HG02885 (cell line): ENCODE measurements around the gene GRK6.

Source experiments
- ATAC-seq: cut with Tn5 transposase; IDR thresholded peaks from one replicate; pipeline ENCODE4 v1.9.1; 2021; ENCODE audit warnings: mild to moderate bottlenecking; ENCODE audit not compliant: unreplicated experiment, poor library complexity

Gene GRK6

GRCh38 chr5:177466861-177467260 lies 40.4 kb downstream of the GRK6 start:
- no peak for ATAC-seq

GRCh38 chr5:177467436-177467835 lies 41.0 kb downstream of the GRK6 start:
- no peak for ATAC-seq

GRCh38 chr5:177468329-177468684 lies 41.8 kb downstream of the GRK6 start:
- ATAC-seq = no peak

GRCh38 chr5:177468685-177469628 lies 42.5 kb downstream of the GRK6 start:
- ATAC-seq = no peak

- no peak for ATAC-seq
Observed at GRCh38 chr5:177469750-177470525, 43.5 kb downstream of the GRK6 start.

- ATAC-seq = no peak
Observed at GRCh38 chr5:177470759-177471536, 44.5 kb downstream of the GRK6 start.

GRCh38 chr5:177471610-177472356 lies 45.3 kb downstream of the GRK6 start:
- ATAC-seq = no peak

- no peak for ATAC-seq
Observed at GRCh38 chr5:177472460-177473442, 46.3 kb downstream of the GRK6 start.

GRCh38 chr5:177473443-177474001 lies 47.0 kb downstream of the GRK6 start, which contains the start of gene DBN1:
Gene DBN1 (minus strand): TSS chr5:177473634. CDS start chr5:177473521, 113 bp downstream.
- ATAC-seq = no peak

GRCh38 chr5:177474002-177474476 lies 47.6 kb downstream of the GRK6 start:
- no peak for ATAC-seq

GRCh38 chr5:177474846-177475562 lies 48.5 kb downstream of the GRK6 start:
- ATAC-seq = no peak

GRCh38 chr5:177475563-177476427 lies 49.3 kb downstream of the GRK6 start:
- no peak for ATAC-seq

GRCh38 chr5:177476531-177477233 lies 50.2 kb downstream of the GRK6 start:
- no peak for ATAC-seq

GRCh38 chr5:177477701-177478477 lies 51.4 kb downstream of the GRK6 start:
- ATAC-seq = no peak
